ENCODE data around the gene PRDM7.
A peak's percentile ranks its signal among the peaks of the same experiment; 100 is the strongest.
"Not testable (repeated sequence)": the region's sequence is repeated elsewhere in the genome, so short reads cannot be mapped to it uniquely, and the experiment has no call there.

PRDM7 gene
- 0 to 2.4 (median 0) reads per million in 17 experiments for total RNA-seq

- DNase-seq = peak; percentile 95 to 98 (median 98)
Measured at GRCh38 chr16:90077240-90077756, at the start of gene PRDM7. Gene PRDM7, minus strand, starts transcription at chr16:90077331. Its CDS starts 1,421 bp downstream, at chr16:90075910.

DNA sequence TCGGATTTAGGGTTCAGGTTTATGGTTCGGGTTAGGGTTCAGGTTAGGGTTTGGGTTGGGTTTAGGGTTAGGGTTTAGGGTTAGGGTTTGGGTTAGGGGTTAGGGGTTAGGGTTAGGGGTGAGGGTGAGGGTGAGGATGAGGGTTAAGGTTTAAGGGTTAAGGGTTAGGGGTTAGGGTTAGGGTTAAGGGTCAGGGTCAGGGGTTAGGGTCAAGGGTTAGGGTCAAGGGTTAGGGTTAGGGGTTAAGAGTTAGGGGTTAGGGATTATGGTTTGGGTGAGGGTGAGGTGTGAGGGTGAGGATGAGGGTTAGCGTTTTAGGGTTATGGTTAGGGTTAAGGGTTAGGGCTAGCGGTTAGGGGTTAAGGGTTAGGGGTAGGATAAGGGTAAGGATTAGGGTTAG is 44.7 kb upstream of the PRDM7 start:
- not testable (repeated sequence) for DNase-seq

GRCh38 chr16:90107617-90108016 is 30.5 kb upstream of the PRDM7 start:
- DNase-seq = not testable (repeated sequence)

GRCh38 chr16:90107060-90107459 is 29.9 kb upstream of the PRDM7 start:
- not testable (repeated sequence) for DNase-seq

GRCh38 chr16:90106271-90106670 is 29.1 kb upstream of the PRDM7 start:
- peak in 2 of 4 experiments; percentile 57 to 58 for DNase-seq

GRCh38 chr16:90104725-90105124 is 27.6 kb upstream of the PRDM7 start:
- DNase-seq = not testable (repeated sequence)

DNA sequence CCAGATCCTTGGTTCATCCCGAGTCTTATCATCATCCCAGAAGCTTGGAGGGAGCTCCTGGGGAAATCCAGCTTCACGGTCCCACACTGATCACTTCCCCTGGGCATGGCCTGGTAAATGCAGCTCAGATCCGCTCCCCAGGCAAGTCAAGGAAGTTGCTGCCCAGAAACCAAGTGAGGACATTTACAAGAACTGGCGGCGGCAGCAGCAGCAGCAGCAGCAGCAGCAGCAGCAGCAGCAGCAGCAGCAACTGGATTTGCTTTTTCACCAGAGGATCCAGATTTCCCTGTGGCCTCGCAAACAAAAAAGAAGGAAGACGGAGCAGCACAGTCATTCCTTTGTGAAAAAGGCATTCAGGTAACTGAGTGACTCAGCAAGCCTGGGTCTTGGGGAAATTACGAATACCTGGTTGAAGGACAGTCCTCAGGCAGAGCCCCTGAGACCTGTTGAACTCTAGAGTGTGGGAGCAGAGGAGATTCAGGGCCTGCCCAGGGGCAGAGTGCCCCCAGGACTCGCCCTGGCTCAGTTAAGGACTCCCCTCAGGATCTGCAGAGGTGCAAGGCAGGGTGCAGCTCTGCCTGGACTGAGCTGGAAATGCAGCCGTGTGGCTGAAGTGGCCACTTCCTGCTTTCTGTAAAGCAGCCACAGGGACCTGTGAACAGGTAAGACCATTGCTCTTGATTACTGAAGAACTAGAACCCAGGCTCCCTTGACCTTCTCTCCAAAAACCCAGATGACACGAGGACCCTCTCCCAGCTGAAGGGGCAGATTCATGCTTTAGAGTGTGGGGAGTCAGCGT is 25.2 kb upstream of the PRDM7 start:
- DNase-seq = peak in 3 of 4 experiments; percentile 30 to 39 (median 32)

DNA sequence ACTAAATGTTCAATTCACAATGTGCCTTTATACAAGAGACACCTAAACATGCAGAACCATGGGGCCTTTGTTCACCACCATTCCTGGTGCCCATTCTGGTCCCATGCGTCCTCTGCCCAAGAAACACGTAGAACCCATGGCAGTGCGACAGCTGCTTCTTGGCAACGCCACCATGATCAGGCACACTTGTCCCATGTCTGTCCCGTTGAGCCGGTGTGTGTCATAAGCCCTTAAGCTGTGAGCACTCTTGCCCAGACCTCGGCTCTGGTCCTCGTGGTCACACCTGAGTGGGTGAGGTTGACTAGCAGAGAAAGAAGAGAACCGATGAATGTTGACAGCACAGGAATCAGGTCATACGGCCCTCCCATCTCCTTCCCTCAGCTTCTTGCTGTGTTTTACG is 24.2 kb upstream of the PRDM7 start:
- not testable (repeated sequence) for DNase-seq

DNA sequence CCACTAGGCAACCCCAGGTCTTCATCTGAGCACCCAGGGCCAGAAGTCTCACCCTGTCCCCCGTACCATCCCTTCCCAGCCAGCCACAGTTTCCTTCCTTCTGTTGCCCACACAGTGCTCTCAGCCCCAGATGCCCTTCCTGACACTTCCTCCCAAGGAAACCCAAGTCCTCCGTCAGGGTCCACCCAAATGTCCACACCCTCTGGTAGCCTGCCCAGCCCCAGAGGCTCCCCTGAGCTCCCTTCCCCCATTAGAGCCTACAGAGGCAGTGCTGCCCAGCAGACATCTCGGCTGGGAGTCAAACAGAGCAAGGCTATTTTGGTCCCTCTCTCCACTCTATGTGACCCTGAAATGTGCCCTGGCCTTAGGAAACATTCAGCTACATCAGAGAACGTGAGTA is 23.7 kb upstream of the PRDM7 start:
- not testable (repeated sequence) for DNase-seq

DNA sequence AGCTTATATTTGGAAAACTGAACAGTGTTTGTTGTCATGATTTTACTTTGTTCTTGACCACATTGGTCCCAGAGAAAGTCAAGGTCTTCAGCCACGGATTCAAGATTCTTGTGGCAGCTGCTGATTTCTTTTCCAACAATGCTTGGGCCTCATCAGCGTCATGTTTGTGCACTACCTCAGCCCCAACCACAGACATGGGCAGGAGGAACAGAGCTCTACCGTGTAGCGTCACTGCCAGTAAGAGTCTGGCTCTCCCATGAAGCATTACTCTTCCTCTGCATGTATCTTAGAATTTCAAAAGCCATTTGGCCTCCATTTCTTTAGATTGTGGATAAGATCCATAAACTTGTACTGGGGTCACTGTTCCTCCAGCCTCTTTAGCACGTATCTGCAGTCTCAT is 23.1 kb upstream of the PRDM7 start:
- peak in 3 of 4 experiments; percentile 30 to 46 (median 44) for DNase-seq

DNA sequence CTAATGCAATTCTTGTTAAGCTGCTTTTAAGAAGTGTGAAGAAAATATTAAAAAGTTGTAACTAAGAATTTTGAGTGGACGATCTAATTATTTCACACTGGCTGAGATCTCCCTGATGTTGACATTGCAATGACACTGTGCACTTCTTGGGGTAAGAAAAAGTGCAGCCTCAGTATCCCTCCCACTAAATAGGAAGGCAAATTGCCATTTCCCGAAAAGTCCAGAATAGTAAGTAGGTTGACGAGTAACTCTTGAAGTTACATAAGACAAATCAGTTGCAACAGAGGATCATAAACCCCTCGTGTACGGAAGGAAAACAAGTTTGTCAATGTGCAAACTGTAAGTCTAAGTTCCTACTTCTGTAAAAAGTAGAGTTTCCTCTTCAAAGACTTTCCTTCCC is 21.8 kb upstream of the PRDM7 start:
- peak in 3 of 4 experiments; percentile 17 to 50 (median 45) for DNase-seq

DNA sequence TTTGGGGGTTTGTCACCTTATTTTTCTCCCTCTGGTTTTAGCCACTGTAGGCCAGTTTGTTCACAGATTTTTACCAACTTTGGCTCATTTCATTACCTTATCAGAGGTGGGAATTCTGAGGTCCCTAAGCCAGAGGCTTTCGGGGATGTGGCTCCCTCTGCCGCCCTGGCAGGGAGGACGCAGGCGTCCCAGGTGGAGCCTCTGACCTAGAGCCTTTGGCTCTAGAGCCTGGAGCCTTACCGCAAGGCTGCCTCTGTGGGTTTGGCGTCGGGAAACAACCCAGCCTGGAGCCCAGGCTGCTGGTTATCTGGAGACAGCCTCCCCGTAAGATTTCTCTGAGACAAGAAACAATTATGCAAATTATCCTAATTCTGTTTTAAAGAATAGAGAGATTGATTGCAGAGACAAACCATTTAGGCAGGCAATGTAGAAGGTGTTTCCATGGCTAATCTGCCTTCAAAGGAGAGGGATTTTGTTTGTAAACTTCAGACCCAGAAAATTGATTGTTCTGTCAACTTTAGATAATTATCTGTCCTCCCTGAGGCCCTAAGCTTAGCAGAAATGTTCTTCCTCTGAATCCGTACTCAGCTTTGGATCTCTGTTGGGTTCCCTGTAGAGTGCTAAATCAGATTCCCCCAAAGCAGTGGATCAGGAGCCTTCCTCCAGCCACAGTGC is 20.0 kb upstream of the PRDM7 start:
- DNase-seq = not testable (repeated sequence)

GRCh38 chr16:90094791-90095190 is 17.7 kb upstream of the PRDM7 start:
- DNase-seq = not testable (repeated sequence)

- DNase-seq = not testable (repeated sequence)
Measured at GRCh38 chr16:90094296-90094695, 17.2 kb upstream of the PRDM7 start.

DNA sequence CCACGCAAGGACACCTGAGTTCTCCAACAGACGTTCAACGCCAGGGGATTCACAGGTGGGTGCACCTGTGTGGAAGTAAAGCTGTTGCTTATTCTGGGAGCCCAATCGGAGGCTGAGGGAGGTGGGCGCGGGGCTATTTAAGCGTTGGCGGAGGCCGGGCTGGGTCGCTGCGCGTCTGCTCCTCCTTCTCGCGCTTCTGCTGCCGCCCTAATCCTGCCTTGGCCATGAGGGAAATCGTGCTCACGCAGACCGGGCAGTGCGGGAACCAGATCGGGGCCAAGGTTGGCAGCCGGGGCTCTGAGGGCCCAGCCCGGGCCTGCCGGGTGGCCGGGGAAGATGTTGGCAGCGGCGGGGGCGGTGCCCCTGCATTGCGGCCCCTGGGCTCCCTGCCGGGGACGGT is 16.7 kb upstream of the PRDM7 start:
- DNase-seq = not testable (repeated sequence)

- not testable (repeated sequence) for DNase-seq
Measured at GRCh38 chr16:90092781-90093180, 15.7 kb upstream of the PRDM7 start.

DNA sequence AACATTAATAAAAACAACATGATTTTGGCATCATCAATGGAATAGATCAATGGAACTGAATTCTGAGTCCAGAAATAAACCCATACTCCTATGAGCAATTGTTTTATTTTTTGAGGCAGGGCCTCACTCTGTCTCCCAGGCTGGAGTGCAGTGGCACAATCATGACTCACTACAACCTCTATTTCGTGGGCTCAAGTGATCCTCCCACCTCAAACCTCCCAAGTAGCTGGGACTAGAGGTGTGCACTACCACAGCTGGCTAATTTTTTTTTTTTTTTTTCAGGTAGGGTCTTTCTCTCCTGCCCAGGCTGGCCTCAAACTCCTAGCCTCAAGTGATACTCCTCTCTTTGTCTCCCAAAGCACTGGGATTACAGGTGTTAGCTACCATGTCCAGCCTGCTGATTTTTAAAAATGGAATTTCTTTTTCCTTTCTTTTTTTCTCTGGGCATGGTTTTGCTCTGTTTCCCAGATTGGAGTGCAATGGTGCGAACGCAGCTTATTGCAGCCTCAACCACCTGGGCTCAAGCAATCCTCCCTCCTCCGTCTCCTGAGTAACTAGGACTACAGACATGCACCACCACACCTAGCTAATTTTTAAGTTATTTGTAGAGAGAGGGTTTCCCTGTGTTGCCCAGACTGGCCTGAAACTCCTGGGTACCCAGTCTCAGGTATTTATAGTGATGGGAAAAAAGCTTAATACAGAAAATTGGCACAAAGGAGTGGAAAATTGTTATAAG is 7.3 kb upstream of the PRDM7 start:
- DNase-seq = peak in 1 of 4 experiments; percentile 19

GRCh38 chr16:90083139-90083538 is 6.0 kb upstream of the PRDM7 start:
- DNase-seq = no peak

- DNase-seq = peak in 1 of 4 experiments; percentile 17
Measured at GRCh38 chr16:90081606-90081970, 4.5 kb upstream of the PRDM7 start.

DNA sequence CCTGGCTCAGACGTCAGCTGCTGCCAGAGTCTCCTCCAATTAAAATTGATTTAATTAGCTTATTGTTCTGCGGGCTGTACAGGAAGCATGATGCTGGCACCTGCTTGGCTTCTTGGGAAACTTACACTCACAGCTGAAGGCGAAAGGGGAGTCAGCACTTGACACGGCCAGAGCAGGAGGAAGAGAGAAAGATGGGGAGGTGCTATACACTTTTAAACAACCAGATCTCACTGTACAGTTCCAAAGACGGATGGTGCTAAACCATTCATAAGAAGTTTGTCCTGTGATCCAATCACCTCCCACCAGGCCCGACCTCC is 1.4 kb upstream of the PRDM7 start:
- DNase-seq = peak in 1 of 4 experiments; percentile 19

GRCh38 chr16:90077757-90078578 is 837 bp upstream of the PRDM7 start:
- peak in 3 of 4 experiments; percentile 34 to 55 (median 40) for DNase-seq
